GM12872 (cell line): ENCODE measurements around the gene DDX41.

Experiments used
- TF ChIP-seq, protein P1 (sequence below): IDR thresholded peaks from 3 replicates; pipeline ENCODE4 v1.5.1; 2011; ENCODE audit warnings: low read depth, mild to moderate bottlenecking, low read length, moderate library complexity; ENCODE audit not compliant: insufficient read depth

Gene DDX41

DNA sequence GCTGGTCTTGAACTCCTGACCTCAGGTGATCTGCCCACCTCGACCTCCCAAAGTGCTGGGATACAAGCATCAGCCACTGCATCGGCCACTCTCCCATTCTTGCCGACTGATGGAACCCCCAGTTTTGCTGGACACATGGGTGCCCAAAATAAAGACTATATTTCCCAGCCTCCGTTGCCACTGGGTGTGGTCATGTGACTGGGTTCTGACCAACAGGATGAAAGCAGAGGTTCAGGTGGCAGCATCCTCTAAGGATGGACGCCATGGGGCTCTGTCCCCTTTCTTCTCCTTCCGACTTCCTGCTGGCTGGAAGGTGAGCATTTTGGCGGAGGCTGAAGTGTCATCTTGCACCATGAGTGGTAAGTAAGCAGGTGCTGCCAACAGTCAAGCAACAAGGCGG, 29.6 kb downstream of the DDX41 start:
- TF ChIP-seq, protein P1, sequence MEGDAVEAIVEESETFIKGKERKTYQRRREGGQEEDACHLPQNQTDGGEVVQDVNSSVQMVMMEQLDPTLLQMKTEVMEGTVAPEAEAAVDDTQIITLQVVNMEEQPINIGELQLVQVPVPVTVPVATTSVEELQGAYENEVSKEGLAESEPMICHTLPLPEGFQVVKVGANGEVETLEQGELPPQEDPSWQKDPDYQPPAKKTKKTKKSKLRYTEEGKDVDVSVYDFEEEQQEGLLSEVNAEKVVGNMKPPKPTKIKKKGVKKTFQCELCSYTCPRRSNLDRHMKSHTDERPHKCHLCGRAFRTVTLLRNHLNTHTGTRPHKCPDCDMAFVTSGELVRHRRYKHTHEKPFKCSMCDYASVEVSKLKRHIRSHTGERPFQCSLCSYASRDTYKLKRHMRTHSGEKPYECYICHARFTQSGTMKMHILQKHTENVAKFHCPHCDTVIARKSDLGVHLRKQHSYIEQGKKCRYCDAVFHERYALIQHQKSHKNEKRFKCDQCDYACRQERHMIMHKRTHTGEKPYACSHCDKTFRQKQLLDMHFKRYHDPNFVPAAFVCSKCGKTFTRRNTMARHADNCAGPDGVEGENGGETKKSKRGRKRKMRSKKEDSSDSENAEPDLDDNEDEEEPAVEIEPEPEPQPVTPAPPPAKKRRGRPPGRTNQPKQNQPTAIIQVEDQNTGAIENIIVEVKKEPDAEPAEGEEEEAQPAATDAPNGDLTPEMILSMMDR = no peak

- TF ChIP-seq, protein P1 = no peak
Observed at GRCh38 chr5:177486256-177486655, 30.5 kb downstream of the DDX41 start.

GRCh38 chr5:177484902-177485549, 31.7 kb downstream of the DDX41 start:
- TF ChIP-seq, protein P1 = no peak

DNA sequence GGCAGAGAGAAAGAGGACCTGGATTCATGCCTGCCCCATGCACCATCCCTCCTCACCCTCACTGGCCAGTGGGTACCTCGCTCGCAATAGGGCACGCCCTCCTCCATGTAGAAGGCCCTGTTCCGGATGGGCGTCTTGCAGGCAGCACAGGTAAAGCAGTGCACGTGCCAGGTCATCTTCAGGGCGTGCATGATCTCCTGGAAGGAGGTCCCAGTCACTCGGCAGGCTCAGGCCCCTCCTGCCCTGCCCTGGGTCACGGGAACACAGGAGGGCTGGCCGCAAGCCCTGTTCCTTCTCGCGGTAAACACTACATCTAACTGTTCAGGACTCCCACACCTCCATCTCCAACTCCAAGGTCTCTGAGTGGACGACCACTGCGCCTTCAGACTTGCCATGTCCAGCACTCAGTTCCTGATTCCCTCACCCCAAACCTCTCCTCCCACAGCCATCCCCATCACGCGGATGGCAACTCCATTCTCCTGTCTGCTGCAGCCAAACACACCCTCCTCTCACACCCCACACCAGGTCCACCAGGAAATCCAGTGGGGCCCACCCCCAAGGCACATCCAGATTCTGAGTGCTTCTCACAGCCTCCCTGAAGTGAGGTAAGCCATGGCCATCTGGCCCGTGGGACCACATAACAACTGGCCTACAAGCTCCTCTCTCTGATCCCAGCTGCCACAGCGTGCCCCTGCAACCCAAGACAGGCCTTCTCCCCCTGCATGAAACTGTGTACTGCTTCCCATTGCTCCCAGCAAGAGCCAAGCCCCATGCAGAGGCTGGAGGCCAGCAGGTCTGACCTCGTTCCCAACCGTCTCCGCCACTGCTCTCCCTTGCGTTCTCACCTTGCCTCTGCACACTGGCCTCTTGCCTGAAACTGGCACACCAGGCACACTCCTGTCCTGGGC, 32.5 kb downstream of the DDX41 start:
- TF ChIP-seq, protein P1 = no peak

DNA sequence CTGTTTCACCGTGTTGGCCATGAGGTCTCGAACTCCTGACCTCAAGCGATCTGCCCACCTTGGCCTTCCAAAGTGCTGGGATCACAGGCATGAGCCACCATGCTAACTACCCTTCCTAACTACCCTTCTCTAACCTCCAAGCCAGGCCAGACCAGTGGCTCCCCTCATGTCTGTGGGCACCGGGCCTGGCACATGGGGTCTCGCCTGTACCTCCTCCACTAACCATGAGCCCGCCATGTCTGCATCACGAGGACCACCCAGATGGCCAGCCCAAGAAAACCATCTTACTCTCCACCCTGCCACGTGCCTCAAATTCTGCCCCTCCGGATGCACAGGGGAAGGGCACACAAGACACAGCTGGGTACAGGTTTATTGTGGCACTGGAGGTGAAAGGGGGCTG, 33.7 kb downstream of the DDX41 start:
- TF ChIP-seq, protein P1 = no peak

DNA sequence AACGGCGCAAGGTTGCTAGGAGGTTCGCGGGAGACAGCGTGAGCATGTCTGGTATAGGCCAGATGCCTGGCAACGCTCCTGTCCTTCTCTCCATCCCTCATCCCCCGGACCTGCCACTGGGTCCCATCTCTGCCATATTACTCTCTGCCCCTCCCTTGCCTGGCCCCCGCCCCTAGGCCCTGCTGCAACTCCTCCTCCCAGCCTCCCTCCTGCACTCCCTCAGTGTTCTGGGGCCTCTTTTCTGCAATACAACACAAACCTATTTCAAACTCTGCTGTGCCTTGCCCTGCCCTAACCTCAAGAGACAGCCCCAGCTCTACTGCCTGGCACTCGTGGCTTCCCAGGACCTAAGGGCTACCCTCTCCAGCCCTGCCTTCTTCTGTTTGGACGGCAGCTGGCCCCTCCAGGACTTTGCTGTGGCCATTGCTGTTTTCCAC, 34.4 kb downstream of the DDX41 start:
- TF ChIP-seq, protein P1 = no peak

- TF ChIP-seq, protein P1 = no peak
Observed at GRCh38 chr5:177479774-177480173, 37.0 kb downstream of the DDX41 start.
